HG03571 (cell line): ENCODE measurements around the gene CDC37L1.
"Not testable (repeated sequence)": the region's sequence is repeated elsewhere in the genome, so short reads cannot be mapped to it uniquely, and the experiment has no call there.

ENCODE experiments used
- ATAC-seq: cut with Tn5 transposase; IDR thresholded peaks from one replicate; pipeline ENCODE4 v1.9.1; 2021; ENCODE audit not compliant: unreplicated experiment

The CDC37L1 gene

DNA sequence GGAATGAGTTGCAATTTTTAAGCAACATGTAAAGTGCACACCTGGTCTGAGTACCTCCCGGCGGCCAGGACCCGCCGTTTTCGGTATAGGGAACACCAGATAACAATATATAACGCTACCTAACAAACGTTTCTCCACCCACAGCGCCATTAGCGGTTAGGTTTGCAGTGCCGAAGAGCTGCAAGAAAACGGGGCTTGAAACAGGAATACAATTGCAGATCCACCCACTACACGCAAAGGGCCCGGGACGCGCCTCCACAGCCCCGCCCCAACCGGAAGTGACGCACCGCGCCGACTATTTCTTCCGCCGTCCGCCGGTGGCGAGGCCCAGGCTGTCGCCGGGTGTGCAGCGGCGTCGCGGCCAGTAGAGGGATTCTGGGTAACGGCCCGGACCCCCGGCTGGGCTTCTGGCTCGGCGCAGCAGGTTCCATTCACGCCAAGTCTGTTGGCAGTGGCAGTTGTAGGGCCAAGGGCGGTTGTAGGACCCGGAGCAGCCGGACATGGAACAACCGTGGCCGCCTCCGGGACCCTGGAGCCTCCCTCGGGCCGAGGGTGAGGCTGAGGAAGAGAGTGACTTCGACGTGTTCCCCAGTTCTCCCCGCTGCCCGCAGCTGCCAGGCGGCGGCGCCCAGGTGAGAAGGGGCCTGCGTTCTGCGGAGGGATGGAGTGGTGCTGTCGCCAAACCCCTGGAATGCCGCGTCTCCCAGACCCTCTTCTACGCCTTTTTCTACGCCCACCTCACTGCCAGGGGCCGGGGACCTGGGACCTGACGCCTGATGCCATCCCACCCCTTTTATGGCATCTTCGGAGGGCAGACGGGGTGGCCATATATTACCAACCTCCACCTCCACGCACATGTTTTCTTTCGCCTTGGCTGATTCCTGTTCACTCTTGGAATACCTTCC lies at the start of gene CDC37L1:
Gene CDC37L1, plus strand, starts transcription at position 302 of the 905 bp plus-strand sequence. Its CDS starts 199 bp downstream, at position 501.
- peak; percentile 94 for ATAC-seq

DNA sequence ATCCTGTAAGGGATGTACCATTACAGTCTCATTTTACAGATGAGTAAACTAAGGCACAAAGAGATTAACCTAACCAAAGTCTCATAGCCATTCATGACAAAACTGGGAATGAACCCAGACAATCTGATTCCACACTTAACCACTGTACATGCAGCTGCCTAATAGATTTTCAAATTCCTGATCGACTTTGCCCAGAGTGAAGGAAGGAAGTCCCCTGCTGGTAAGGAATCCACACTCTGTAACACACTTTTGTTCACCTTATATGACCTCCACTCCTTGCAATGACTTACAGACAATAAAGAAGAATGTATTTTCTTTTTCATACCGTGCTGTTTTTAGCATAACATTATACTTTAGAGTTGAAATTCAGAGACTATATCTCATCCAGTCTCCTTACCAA lies 48.5 kb upstream of the CDC37L1 start:
- ATAC-seq, result no peak

DNA sequence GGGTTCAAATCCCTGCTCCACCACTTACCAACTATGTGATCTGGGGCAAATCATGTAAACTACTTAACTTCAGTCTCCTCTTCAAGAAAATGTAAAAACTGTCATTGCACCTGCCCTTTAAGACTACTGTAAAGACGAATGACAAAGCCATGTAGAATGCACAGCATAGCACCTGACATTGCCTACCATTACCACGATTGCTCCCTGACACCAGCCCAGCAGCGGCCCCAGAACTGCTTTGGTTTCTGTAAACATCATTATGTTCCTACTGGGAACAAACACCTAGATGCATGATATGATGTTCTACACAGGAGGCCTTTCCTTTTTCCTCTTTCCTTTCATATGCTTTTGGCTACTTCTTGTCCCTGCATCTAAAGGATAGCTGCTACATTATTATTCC lies 40.4 kb upstream of the CDC37L1 start:
- ATAC-seq, result no peak

DNA sequence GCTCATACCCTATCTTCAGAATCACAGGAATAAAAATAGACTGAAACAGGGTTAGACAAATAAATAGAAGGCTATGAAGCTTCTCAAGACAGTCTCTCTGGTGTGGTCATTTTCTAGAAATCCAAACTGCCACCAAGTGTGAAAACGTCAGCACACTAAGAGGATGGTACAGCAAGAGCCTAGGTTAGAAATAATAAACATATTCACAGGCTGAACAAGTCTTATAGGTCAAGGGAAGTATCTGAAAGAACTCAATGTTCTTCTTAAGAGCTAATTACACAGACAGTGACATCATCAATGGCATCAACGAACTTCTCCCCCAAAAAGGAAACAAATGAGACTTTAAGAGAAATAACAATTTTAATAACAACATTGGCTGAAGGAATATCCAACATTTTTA lies 39.9 kb upstream of the CDC37L1 start:
- ATAC-seq, result no peak

DNA sequence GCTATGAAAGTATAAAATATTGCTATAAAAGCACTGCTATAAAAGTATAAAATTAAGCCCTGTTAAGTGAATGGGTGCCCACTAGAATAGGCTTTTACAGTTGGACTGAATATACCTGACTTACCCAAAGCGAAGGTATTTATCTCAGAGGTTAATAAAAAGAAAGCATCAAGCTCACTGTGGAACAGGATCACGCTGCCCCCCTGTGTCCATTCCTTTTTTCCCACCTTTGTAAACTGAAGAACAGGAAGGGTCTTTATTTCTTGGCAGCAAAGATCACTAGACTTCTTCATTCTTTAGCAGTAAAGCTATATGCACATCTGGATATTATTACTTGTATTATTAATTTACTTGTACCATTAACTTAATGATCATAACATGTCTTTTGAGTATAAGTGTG lies 39.3 kb upstream of the CDC37L1 start:
- ATAC-seq, result no peak

- no peak for ATAC-seq
Measured at GRCh38 chr9:4642351-4642750, 37.0 kb upstream of the CDC37L1 start.

- no peak for ATAC-seq
Measured at GRCh38 chr9:4654084-4654483, 25.3 kb upstream of the CDC37L1 start.

GRCh38 chr9:4654538-4654937 lies 24.8 kb upstream of the CDC37L1 start:
- ATAC-seq, result no peak

- not testable (repeated sequence) for ATAC-seq
Measured at GRCh38 chr9:4656196-4656595, 23.2 kb upstream of the CDC37L1 start.

GRCh38 chr9:4656621-4657020 lies 22.7 kb upstream of the CDC37L1 start:
- no peak for ATAC-seq

GRCh38 chr9:4657426-4658159 lies 21.8 kb upstream of the CDC37L1 start:
- ATAC-seq, result no peak

DNA sequence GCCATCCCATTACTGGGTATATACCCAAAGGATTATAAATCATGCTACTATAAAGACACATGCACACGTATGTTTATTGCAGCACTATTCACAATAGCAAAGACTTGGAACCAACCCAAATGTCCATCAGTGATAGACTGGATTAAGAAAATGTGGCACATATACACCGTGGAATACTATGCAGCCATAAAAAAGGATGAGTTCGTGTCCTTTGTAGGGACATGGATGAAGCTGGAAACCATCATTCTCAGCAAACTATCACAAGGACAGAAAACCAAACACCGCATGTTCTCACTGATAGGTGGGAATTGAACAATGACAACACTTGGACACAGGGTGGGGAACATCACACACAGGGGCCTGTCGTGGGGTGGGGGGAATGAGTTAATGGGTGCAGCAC lies 18.7 kb upstream of the CDC37L1 start:
- not testable (repeated sequence) for ATAC-seq

GRCh38 chr9:4661165-4661564 lies 18.2 kb upstream of the CDC37L1 start:
- no peak for ATAC-seq

DNA sequence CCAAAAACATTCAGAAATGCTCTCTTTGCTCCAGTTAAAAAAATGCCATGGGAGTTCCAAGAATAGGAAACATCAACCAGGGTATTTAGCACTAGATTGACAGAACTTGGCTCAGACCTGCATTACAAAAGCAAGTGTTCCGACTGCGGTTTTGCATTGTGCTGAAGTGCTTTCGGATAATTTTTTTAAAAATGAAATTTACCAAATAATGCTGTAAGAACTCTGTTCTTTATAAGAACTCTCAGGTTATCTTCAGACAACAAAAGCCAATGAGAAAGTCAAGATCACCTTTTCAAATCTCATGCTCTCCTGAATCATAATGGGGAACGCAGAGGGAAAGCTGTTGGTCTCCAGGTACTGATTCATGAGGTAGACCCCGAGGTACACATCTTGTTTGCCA lies 17.8 kb upstream of the CDC37L1 start:
- ATAC-seq, result no peak

DNA sequence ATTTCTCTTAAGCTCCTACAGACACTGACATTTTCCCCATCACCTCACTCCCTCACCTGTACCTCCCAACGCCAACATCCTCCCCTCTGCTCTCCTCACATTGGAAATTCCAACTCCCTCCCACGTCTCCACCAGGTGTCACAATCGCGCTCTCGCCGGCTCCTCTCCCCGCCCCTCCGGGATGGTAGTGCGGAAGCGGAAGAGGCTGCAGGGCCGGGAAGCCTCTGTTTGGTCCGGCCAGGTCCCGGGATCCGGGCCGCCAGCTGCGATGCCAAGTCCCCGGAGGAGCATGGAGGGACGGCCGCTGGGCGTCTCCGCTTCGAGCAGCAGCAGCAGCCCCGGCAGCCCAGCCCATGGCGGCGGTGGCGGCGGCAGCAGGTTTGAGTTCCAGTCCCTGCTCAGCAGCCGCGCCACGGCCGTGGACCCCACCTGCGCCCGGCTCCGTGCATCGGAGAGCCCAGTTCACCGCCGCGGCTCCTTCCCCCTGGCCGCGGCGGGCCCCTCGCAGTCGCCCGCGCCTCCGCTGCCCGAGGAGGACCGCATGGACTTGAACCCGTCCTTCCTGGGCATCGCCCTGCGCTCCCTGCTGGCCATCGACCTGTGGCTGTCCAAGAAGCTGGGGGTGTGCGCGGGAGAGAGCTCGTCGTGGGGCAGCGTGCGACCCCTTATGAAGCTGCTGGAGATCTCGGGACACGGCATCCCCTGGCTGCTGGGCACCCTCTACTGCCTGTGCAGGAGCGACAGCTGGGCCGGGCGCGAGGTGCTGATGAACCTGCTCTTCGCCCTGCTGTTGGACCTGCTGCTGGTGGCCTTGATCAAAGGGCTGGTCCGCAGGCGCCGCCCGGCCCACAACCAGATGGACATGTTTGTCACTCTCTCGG lies 17.0 kb upstream of the CDC37L1 start, which contains the start of gene PLPP6:
Gene PLPP6, plus strand, starts transcription at position 187 of the 881 bp plus-strand sequence. Its CDS starts 82 bp downstream, at position 269.
- peak; percentile 93 for ATAC-seq

DNA sequence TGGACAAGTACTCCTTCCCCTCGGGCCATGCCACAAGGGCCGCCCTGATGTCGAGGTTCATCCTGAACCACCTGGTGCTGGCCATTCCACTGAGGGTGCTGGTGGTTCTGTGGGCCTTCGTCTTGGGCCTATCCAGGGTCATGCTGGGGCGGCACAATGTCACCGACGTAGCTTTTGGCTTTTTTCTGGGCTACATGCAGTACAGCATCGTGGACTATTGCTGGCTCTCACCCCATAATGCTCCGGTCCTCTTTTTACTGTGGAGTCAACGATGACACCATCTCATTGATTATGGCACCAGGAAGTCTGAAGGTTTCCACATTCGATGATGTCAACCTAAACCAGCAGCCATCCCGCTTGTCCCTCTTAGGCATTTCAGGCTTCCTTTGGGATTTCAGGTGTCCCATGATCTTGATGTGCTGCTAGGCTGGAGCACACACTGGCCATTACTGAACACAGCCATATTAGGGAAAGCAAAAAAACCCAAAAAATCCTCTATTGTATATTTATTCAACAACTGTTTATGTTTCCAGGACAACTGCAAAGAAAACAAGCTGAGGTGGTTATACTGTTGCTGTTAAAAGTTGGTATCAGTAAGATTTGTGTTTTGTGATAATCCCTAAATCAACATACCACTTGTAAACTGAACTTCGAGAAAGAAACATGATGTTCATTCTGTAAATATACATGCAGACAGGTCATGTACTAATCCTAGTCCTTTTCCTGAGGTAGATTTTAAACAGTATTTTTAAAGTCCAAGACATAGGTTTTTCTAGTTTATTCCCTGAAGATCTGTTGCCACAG lies 16.2 kb upstream of the CDC37L1 start:
- no peak for ATAC-seq

DNA sequence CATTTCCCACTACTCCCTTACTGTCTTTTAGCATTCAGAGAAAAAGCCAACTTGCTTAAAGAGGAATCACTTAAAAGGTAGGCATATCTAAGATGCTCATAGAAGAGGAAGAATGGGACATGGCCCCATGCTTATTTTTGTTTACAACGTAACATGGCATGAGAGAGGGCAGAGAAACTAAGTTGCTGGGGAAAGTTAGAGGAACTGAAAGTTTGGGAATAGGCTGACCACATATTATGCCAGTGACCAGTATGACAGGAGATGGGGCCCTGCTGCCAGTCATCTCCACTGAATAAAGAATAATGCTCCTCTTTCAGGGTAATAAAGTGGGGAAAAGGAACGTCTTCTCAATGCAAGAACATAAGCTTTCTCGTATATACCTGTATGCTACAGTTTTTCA lies 15.4 kb upstream of the CDC37L1 start:
- ATAC-seq, result no peak

- ATAC-seq, result no peak
Measured at GRCh38 chr9:4665357-4665756, 14.0 kb upstream of the CDC37L1 start.

DNA sequence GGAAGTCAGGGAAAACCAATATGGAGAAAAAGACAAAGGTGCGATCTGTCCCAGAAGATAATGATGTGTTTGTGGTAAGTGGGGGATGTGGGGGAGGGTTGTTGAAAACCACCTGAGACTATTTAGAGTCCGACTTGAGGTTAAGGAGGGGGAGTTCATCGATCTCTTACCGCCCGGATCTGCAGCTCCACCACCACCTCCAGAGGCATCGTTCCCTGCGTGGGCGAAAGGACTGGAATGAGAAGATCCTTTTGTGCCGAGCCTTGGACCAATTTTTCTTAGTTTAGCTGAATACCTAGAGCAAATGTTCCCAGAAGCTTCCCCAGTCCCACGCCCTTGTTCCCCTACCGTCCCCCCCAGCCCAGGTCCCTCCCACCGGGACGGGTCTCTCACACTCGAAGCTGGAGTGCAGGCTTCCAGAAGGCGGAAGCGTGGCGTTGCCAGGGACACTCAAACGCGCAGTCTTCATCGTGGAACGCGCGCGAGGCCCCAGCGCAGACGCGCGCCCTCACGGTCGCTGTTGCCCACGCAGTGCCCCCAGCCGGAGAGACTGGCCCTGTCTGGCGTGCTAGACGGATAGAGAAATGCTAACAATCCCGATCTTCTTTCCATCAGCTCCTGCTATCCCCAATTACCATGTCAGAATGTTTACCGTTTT lies 13.2 kb upstream of the CDC37L1 start, which contains the start of gene SPATA6L:
Gene SPATA6L, minus strand, starts transcription at position 439 of the 658 bp plus-strand sequence. Its CDS starts 230 bp downstream, at position 209.
- ATAC-seq, result no peak
